ENCODE results near the gene CTPS1. TPM values are rescaled to one million over a fixed set of nuclear protein-coding genes. Genes with fewer than 3 reads are reported as not detected.

Gene CTPS1
- total RNA-seq, 1 experiment from 2014 or later = 85.9 TPM

DNA sequence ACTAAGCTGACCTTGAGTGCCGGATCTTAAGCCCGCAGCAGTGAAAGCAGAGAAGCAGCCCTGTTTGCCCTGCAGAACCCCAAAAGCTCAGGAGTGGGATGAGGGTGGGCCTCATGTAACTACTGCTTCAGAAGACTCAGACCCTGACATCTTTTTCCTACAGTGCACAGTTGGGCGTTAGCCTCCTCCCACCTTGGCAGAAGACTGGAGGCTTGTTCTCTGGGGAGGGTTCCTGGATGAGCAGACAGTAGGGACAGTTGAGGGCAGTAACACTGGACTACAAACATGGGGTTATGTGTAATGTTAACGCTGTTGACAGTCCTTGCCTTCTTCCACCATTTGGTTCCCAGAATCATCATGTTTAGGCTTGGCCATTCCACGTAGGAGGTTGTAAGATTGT, 9.6 kb downstream of the CTPS1 start:
- CTCF ChIA-PET = interaction anchor here (1.1 kb wide), 1 partner anchor 9 kb away, joined by 3 read pairs; no protein-coding TSS in a partner anchor
- H3K27me3 Mint-ChIP-seq (ENCODE audit: unreplicated experiment) = no peaks in the 10 kb centered on the region
- H3K27ac Mint-ChIP-seq (ENCODE audit: unreplicated experiment) = no peak overlapping the region
- peaks cover 10% of the 10 kb centered on the region for H3K4me1 Mint-ChIP-seq (ENCODE audit: low read depth, unreplicated experiment)
- no peak overlapping the region for H3K4me3 Mint-ChIP-seq (ENCODE audit: low read depth, unreplicated experiment)
- TF ChIP-seq, protein P1, sequence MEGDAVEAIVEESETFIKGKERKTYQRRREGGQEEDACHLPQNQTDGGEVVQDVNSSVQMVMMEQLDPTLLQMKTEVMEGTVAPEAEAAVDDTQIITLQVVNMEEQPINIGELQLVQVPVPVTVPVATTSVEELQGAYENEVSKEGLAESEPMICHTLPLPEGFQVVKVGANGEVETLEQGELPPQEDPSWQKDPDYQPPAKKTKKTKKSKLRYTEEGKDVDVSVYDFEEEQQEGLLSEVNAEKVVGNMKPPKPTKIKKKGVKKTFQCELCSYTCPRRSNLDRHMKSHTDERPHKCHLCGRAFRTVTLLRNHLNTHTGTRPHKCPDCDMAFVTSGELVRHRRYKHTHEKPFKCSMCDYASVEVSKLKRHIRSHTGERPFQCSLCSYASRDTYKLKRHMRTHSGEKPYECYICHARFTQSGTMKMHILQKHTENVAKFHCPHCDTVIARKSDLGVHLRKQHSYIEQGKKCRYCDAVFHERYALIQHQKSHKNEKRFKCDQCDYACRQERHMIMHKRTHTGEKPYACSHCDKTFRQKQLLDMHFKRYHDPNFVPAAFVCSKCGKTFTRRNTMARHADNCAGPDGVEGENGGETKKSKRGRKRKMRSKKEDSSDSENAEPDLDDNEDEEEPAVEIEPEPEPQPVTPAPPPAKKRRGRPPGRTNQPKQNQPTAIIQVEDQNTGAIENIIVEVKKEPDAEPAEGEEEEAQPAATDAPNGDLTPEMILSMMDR (IDR thresholded peaks at IDR 0.05; ENCODE audit: unreplicated experiment) = no peak
- no peak for DNase-seq
- no TSS peak for BruUV-seq (replicated peaks)
- H3K36me3 Mint-ChIP-seq (ENCODE audit: insufficient read depth, unreplicated experiment) = peaks cover 68% of the 10 kb centered on the region
- intact Hi-C loops (cut with micrococcal nuclease; ENCODE audit: unreplicated experiment) = loop anchor here (10.0 kb wide), 1 partner anchor 454 kb away; the partner anchor contains the start of gene ZNF684
- H3K9me3 Mint-ChIP-seq (ENCODE audit: low read depth, unreplicated experiment) = no peaks in the 10 kb centered on the region

DNA sequence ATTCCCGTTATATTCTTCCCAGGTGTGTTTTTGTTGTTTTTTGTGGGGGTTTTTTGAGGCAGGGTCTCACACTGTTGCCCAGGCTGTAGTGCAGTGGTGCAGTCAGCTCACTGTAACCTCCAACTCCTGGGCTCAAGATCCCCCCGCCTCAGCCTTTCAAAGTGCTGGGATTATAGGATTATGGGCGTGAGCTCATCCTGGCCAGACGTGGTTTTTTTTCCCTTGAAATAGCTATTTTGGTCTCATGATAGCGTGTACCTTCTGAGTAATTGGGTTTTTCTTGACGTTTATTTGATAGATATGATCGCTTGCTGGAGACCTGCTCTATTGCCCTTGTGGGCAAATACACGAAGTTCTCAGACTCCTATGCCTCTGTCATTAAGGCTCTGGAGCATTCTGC, 17.6 kb downstream of the CTPS1 start:
- CTCF ChIA-PET = no interaction called here
- intact Hi-C loops (cut with micrococcal nuclease; ENCODE audit: unreplicated experiment) = no loop called here
- peaks cover 3% of the 10 kb centered on the region for H3K4me1 Mint-ChIP-seq (ENCODE audit: low read depth, unreplicated experiment)
- no peak for DNase-seq
- BruUV-seq (replicated peaks) = no TSS peak
- no peak overlapping the region for H3K27ac Mint-ChIP-seq (ENCODE audit: unreplicated experiment)
- H3K27me3 Mint-ChIP-seq (ENCODE audit: unreplicated experiment) = no peaks in the 10 kb centered on the region
- TF ChIP-seq, protein P1 (IDR thresholded peaks at IDR 0.05; ENCODE audit: unreplicated experiment) = no peak
- H3K4me3 Mint-ChIP-seq (ENCODE audit: low read depth, unreplicated experiment) = no peak overlapping the region
- peaks cover 59% of the 10 kb centered on the region for H3K36me3 Mint-ChIP-seq (ENCODE audit: insufficient read depth, unreplicated experiment)
- H3K9me3 Mint-ChIP-seq (ENCODE audit: low read depth, unreplicated experiment) = no peaks in the 10 kb centered on the region

DNA sequence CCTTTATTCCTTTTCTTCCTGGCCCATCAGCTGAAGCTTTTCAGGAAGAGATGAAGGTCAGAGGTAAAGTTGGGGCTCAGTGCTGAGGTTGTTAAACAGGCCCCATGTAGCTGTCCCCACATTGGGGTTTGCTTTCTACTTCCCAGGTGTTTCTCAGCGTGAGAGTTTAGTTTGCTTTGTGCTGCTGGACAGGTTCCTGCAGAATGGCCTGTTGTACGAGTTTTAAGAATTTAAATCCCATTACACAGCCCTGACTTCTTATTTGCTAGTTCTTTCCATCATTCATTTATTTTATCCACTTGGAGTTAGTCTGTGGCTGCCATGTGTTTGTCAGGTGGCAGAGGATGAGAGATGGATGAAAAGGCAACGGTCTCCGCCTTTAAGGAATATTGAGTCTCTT, 19.2 kb downstream of the CTPS1 start:
- DNase-seq = no peak
- H3K9me3 Mint-ChIP-seq (ENCODE audit: low read depth, unreplicated experiment) = no peaks in the 10 kb centered on the region
- no peak overlapping the region for H3K4me3 Mint-ChIP-seq (ENCODE audit: low read depth, unreplicated experiment)
- H3K4me1 Mint-ChIP-seq (ENCODE audit: low read depth, unreplicated experiment) = peaks cover 19% of the 10 kb centered on the region
- TF ChIP-seq, protein P1 (IDR thresholded peaks at IDR 0.05; ENCODE audit: unreplicated experiment) = no peak
- CTCF ChIA-PET = no interaction called here
- H3K27me3 Mint-ChIP-seq (ENCODE audit: unreplicated experiment) = no peaks in the 10 kb centered on the region
- H3K27ac Mint-ChIP-seq (ENCODE audit: unreplicated experiment) = no peak overlapping the region
- peaks cover 58% of the 10 kb centered on the region for H3K36me3 Mint-ChIP-seq (ENCODE audit: insufficient read depth, unreplicated experiment)
- intact Hi-C loops (cut with micrococcal nuclease; ENCODE audit: unreplicated experiment) = no loop called here
- no TSS peak for BruUV-seq (replicated peaks)

DNA sequence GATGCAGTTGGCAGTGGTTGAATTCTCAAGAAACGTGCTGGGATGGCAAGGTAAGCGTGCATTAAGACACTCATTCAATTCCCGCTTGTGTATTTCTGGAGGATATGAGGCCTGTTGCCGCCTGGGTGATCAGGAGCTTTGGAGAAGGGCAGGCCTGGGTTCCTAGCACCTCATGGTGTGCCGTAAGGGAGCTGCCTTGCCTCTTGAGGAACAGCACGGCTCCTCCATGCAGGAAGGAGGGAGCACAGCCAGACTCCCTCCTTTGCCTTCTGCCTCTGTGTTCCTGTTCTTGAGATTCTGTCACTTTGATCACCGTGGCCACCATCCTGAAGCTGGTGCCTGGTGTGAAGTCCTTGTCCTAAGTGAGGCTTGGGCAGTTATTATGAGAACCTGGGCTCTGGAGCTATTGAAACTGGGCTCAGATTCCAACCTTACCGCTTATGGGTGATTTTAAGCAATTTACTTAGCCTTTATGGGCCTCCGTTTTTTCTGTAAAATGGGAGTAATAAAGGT, 23.7 kb downstream of the CTPS1 start:
- Mint-ChIP-seq H3K36me3 (ENCODE audit: insufficient read depth, unreplicated experiment) (peaks cover 64% of the 10 kb centered on the region), H3K9me3 (ENCODE audit: low read depth, unreplicated experiment) (no peaks in the 10 kb centered on the region), H3K27ac (ENCODE audit: unreplicated experiment) (no peak overlapping the region), H3K27me3 (ENCODE audit: unreplicated experiment) (no peaks in the 10 kb centered on the region), H3K4me3 (ENCODE audit: low read depth, unreplicated experiment) (no peak overlapping the region), H3K4me1 (ENCODE audit: low read depth, unreplicated experiment) (peaks cover 22% of the 10 kb centered on the region)
- CTCF ChIA-PET = interaction anchor here (0.8 to 2.0 kb wide), 9 partner anchors 8 to 378 kb away, joined by 3 to 13 read pairs (median 7); partner anchors contain the start of genes CITED4 and CTPS1
- TF ChIP-seq, protein P1 (IDR thresholded peaks at IDR 0.05; ENCODE audit: unreplicated experiment) = no peak
- BruUV-seq (replicated peaks) = no TSS peak
- no peak for DNase-seq
- intact Hi-C loops (cut with micrococcal nuclease; ENCODE audit: unreplicated experiment) = loop anchor here (1.0 to 2.0 kb wide), 2 partner anchors 48 to 155 kb away; no protein-coding TSS in a partner anchor

Data from Calu3 (cell line).